IMR-90 (cell line): ENCODE data around the gene C6orf120. TPM values are rescaled to one million over a fixed set of nuclear protein-coding genes. Genes with fewer than 3 reads are reported as not detected.

Source experiments
- ATAC-seq: fragments of 200-7000 bp; cut with Tn5 transposase; 2 replicates; pipeline ENCODE4 v1.9.1; 2020; ENCODE audit warnings: low read depth, mild to moderate bottlenecking, moderate library complexity
- BruUV-seq: library from RNA; stranded (reverse); fragments of 400-500 nt; replicated peaks from 2 replicates; lab custom pipeline; 2021; lab: Mats Ljungman, UMichigan
- CTCF ChIA-PET: fragments of 300-600 bp; formaldehyde crosslinking; extraction: SDS; loops from one replicate; lab custom pipeline; 2021; ENCODE audit warnings: antibody characterized with exemption; lab: Yijun Ruan, JAX
- POLR2A ChIA-PET: fragments of 300-600 bp; sonication (Branson Sonifier 250); formaldehyde crosslinking; loops from one replicate; lab custom pipeline; 2022; ENCODE audit warnings: antibody characterized with exemption; ENCODE audit not compliant: unreplicated experiment; lab: Charles Lee
- DNase-seq: peaks from one replicate; pipeline ENCODE4 v3.0.0; 2013
- H2AFZ ChIP-seq: replicated peaks from 2 replicates; pipeline ENCODE3; 2013; ENCODE audit warnings: low read length, mild to moderate bottlenecking; ENCODE audit not compliant: poor library complexity
- H2AK5ac ChIP-seq: 2 replicates; pipeline ENCODE4 v1.6.1; 2013; ENCODE audit warnings: low read depth, low read length, inconsistent platforms
- H2AK9ac ChIP-seq: replicated peaks from 2 replicates; pipeline ENCODE3; 2013; ENCODE audit warnings: mild to moderate bottlenecking, low read depth, low read length, moderate library complexity; ENCODE audit not compliant: poor library complexity
- H2BK120ac ChIP-seq: 2 replicates; pipeline ENCODE4 v1.6.1; 2013; ENCODE audit warnings: low read depth, low read length, inconsistent platforms
- H2BK15ac ChIP-seq: 3 replicates; pipeline ENCODE4 v1.6.1; 2013; ENCODE audit warnings: low read depth, low read length, inconsistent platforms
- H2BK20ac ChIP-seq: 2 replicates; pipeline ENCODE4 v1.6.1; 2013; ENCODE audit warnings: low read depth, mild to moderate bottlenecking, inconsistent platforms, low read length, moderate library complexity
- H2BK5ac ChIP-seq: 2 replicates; pipeline ENCODE4 v1.6.1; 2013; ENCODE audit warnings: mild to moderate bottlenecking, low read depth, low read length, inconsistent platforms; ENCODE audit not compliant: poor library complexity, severe bottlenecking
- H3K14ac ChIP-seq: replicated peaks from 2 replicates; pipeline ENCODE4 v1.6.1; 2013; ENCODE audit warnings: low read depth, low read length, inconsistent platforms
- H3K18ac ChIP-seq: 2 replicates; pipeline ENCODE4 v1.6.1; 2013; ENCODE audit warnings: low read depth, low read length, control low read depth
- H3K23ac ChIP-seq: 2 replicates; pipeline ENCODE4 v1.6.1; 2013; ENCODE audit warnings: low read depth, low read length, inconsistent platforms
- H3K27ac ChIP-seq: 2 replicates; pipeline ENCODE4 v1.5.1; 2013; ENCODE audit warnings: mild to moderate bottlenecking, control low read depth, low read length; ENCODE audit not compliant: insufficient read depth
- H3K27me3 ChIP-seq: 2 replicates; pipeline ENCODE4 v1.6.1; 2013; ENCODE audit warnings: low read length; ENCODE audit not compliant: control insufficient read depth, insufficient read depth
- H3K36me3 ChIP-seq: 2 replicates; pipeline ENCODE4 v1.6.1; 2013; ENCODE audit warnings: low read length, mixed read lengths; ENCODE audit not compliant: control insufficient read depth, insufficient read depth
- H3K4ac ChIP-seq: 2 replicates; pipeline ENCODE4 v1.6.1; 2013; ENCODE audit warnings: low read depth, low read length, inconsistent platforms
- H3K4me1 ChIP-seq: 2 replicates; pipeline ENCODE4 v1.6.1; 2013; ENCODE audit warnings: low read length, mixed read lengths; ENCODE audit not compliant: control insufficient read depth, insufficient read depth
- H3K4me2 ChIP-seq: 2 replicates; pipeline ENCODE4 v1.6.1; 2013; ENCODE audit warnings: low read depth, mild to moderate bottlenecking, control low read depth, low read length, moderate library complexity
- H3K4me3 ChIP-seq: 2 replicates; pipeline ENCODE4 v1.5.1; 2013; ENCODE audit warnings: low read depth, mild to moderate bottlenecking, control low read depth, low read length, moderate library complexity; ENCODE audit not compliant: insufficient read depth
- H3K56ac ChIP-seq: 2 replicates; pipeline ENCODE4 v1.6.1; 2013; ENCODE audit warnings: low read length, inconsistent platforms; ENCODE audit not compliant: insufficient read depth; ENCODE audit errors: extremely low read depth
- H3K79me1 ChIP-seq, 2 experiments: 2 replicates each; pipeline ENCODE4 v1.6.1; 2013; ENCODE audit warnings: low read length in 2 of 2, inconsistent platforms in 1 of 2, low read depth in 1 of 2
- H3K9ac ChIP-seq: 2 replicates; pipeline ENCODE4 v1.6.1; 2013; ENCODE audit warnings: low read depth, low read length, control low read depth
- H3K9me1 ChIP-seq: 2 replicates; pipeline ENCODE4 v1.6.1; 2013; ENCODE audit warnings: low read length, inconsistent platforms; ENCODE audit not compliant: insufficient read depth
- H3K9me3 ChIP-seq: 2 replicates; pipeline ENCODE4 v1.6.1; 2013; ENCODE audit warnings: low read length; ENCODE audit not compliant: control insufficient read depth, insufficient read depth
- H4K20me1 ChIP-seq: 2 replicates; pipeline ENCODE4 v1.6.1; 2013; ENCODE audit warnings: low read length, inconsistent platforms; ENCODE audit not compliant: insufficient read depth
- H4K5ac ChIP-seq: 2 replicates; pipeline ENCODE4 v1.6.1; 2013; ENCODE audit warnings: mild to moderate bottlenecking, low read depth, low read length, control low read depth
- H4K8ac ChIP-seq, 2 experiments: 2 replicates each; pipeline ENCODE4 v1.6.1; 2013; ENCODE audit warnings: low read depth in 2 of 2, low read length in 2 of 2, control low read depth in 1 of 2, inconsistent platforms in 1 of 2
- H4K91ac ChIP-seq: 2 replicates; pipeline ENCODE4 v1.6.1; 2013; ENCODE audit warnings: low read depth, low read length, inconsistent platforms; ENCODE audit not compliant: insufficient read depth
- MXI1 ChIP-seq: IDR thresholded peaks from 2 replicates; pipeline ENCODE4 v1.6.1; 2012; ENCODE audit warnings: low read depth, mild to moderate bottlenecking, low read length, moderate library complexity, borderline replicate concordance
- WGBS, 2 experiments: methylation state at CpG; one replicate each; pipeline versions ENCODE4 v1.1.5 to v1.1.7; 2013; ENCODE audit warnings: missing lambda C conversion rate in 2 of 2; ENCODE audit not compliant: insufficient read length in 1 of 2; ENCODE audit errors: extremely low coverage in 2 of 2; 5-methylcytosine and 5-hydroxymethylcytosine counted together
- dilution Hi-C: fragments of 300-500 bp; cut with HindIII; formaldehyde crosslinking; loops from one replicate; pipeline ENCODE4 v1.14.3; 2018; ENCODE audit warnings: low sequenced_read_pairs; ENCODE audit not compliant: unreplicated experiment
- in situ Hi-C: fragments of 300-500 bp; cut with MboI; formaldehyde crosslinking; loops from 3 replicates; pipeline ENCODE4 v1.14.3; 2019; ENCODE audit warnings: low sequenced_read_pairs, inconsistent platforms, mixed read lengths
- intact Hi-C: fragments of 100-400 bp; cut with micrococcal nuclease; formaldehyde crosslinking; loops from 2 replicates; pipeline ENCODE4 v1.10.0; 2022
- polyA plus RNA-seq, 3 experiments: library from polyadenylated mRNA; depleted of rRNA; stranded (reverse); fragments of >200 nt; gene quantifications; 2 replicates each; pipeline ENCODE4 v1.2.3, GENCODE V29; 2012; ENCODE audit warnings: low replicate concordance in 1 of 3
- total RNA-seq: library from RNA; depleted of rRNA; stranded (reverse); fragments of >200 nt; gene quantifications from 2 replicates; pipeline ENCODE4 v1.2.3, GENCODE V29; 2012

Gene C6orf120
- total and polyA plus RNA-seq, 2 of the 4 experiments (the other 2 are of a cell fraction): 21.4 to 26.7 TPM

DNA sequence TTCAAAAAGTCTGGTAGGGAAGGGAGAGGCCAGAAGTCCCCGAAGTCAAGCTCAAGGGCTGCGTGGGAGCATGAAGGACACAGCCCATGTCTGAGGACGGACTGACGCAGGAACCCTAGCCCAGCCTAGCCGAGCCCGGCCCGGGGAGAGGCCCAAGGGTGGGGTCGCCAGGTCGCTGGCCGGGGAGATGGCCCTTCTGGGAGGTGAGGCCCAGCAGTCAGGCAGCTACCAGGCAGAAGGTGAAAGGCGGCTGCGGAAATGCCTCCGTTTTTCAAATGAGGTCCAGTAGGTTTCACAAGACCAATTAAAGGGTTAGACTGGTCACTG, 44.7 kb upstream of the C6orf120 start:
- ChIA-PET POLR2A (no interaction called here), CTCF (no interaction called here)
- Histone ChIP-seq H4K8ac (no peak overlapping the region), H3K9ac (no peak overlapping the region), H2BK15ac (no peak overlapping the region), H3K18ac (no peak overlapping the region), H3K27ac (no peak overlapping the region), H3K9me3 (no peaks in the 10 kb centered on the region), H2BK5ac (no peak overlapping the region), H2AK9ac (no peak overlapping the region), H3K23ac (no peak overlapping the region), H4K5ac (no peak overlapping the region), H3K36me3 (peaks cover 36% of the 10 kb centered on the region), H3K79me1 (no peaks in the 10 kb centered on the region), H3K9me1 (no peaks in the 10 kb centered on the region; the same call in 1 of the 2 replicates), H2AFZ (no peak overlapping the region), H3K4me1 (no peaks in the 10 kb centered on the region), H3K4me3 (no peak overlapping the region), H3K4me2 (no peak overlapping the region), H2AK5ac (no peak overlapping the region), H4K91ac (no peak overlapping the region), H3K14ac (no peak overlapping the region), H3K4ac (no peak overlapping the region), H3K56ac (no peak overlapping the region), H2BK120ac (no peak overlapping the region), H2BK20ac (no peak overlapping the region), H3K27me3 (no peaks in the 10 kb centered on the region), H4K20me1 (no peaks in the 10 kb centered on the region)
- ATAC-seq (no peak), DNase-seq (no peak)
- in situ Hi-C loops (no loop called here), intact Hi-C loops (loop anchor here (10.0 kb wide), 2 partner anchors 702 to 762 kb away; no protein-coding TSS in a partner anchor), dilution Hi-C loops (no loop called here)
- no TSS peak for BruUV-seq
- 85% methylated on average over 10 of the region's 13 CpGs; no CpG with 5 or more reads in 1 of the 2 experiments for WGBS, 2 experiments
- TF ChIP-seq MXI1: no peak
